GM23338 (cell line): ENCODE data around the gene UNKL. TPM values are rescaled to one million over a fixed set of nuclear protein-coding genes. Genes with fewer than 3 reads are reported as not detected.

Experiments used
- ATAC-seq: fragments of 200-7000 bp; cut with Tn5 transposase; 3 replicates; pipeline ENCODE4 v1.9.1; 2020
- DNase-seq: peaks from one replicate; pipeline ENCODE4 v3.0.0-alpha.2; 2015; ENCODE audit warnings: low spot score
- H2AFZ ChIP-seq: fragments of 200-600 bp; sonication (generic); 2 replicates; pipeline ENCODE4 v1.8.0; 2016; ENCODE audit warnings: antibody characterized with exemption, mild to moderate bottlenecking, moderate library complexity
- H3F3A ChIP-seq: fragments of 200-600 bp; sonication (generic); replicated peaks from 2 replicates; pipeline ENCODE4 v1.8.0; 2017; ENCODE audit warnings: antibody characterized with exemption, mixed run types, low read depth
- H3K27ac ChIP-seq: fragments of 200-600 bp; sonication (generic); 2 replicates; pipeline ENCODE4 v1.6.1; 2016; ENCODE audit warnings: low read depth
- H3K27me3 ChIP-seq: fragments of 200-600 bp; sonication (generic); 2 replicates; pipeline ENCODE4 v1.8.0; 2016; ENCODE audit warnings: mild to moderate bottlenecking, mixed run types, moderate library complexity; ENCODE audit not compliant: insufficient read depth
- H3K36me3 ChIP-seq: fragments of 200-600 bp; sonication (generic); 2 replicates; pipeline ENCODE4 v1.8.0; 2016; ENCODE audit warnings: mild to moderate bottlenecking; ENCODE audit not compliant: insufficient read depth
- H3K4me1 ChIP-seq: fragments of 200-600 bp; sonication (generic); 2 replicates; pipeline ENCODE4 v1.8.0; 2016; ENCODE audit warnings: mild to moderate bottlenecking, moderate library complexity; ENCODE audit not compliant: insufficient read depth
- H3K4me2 ChIP-seq: fragments of 200-600 bp; sonication (generic); 2 replicates; pipeline ENCODE4 v1.7.1; 2017; ENCODE audit warnings: mixed run types
- H3K4me3 ChIP-seq: fragments of 200-600 bp; sonication (generic); 2 replicates; pipeline ENCODE4 v1.6.1; 2016; ENCODE audit warnings: mixed run types
- H3K79me2 ChIP-seq: fragments of 200-600 bp; sonication (generic); replicated peaks from 2 replicates; pipeline ENCODE4 v1.8.0; 2017; ENCODE audit warnings: mild to moderate bottlenecking; ENCODE audit not compliant: insufficient read depth
- H3K9me2 ChIP-seq: fragments of 200-600 bp; sonication (generic); 2 replicates; pipeline ENCODE4 v1.8.0; 2017; ENCODE audit not compliant: insufficient read depth
- H4K20me1 ChIP-seq: fragments of 200-600 bp; sonication (generic); replicated peaks from 2 replicates; pipeline ENCODE4 v1.8.0; 2017; ENCODE audit warnings: mild to moderate bottlenecking; ENCODE audit not compliant: insufficient read depth
- H3K27ac Mint-ChIP-seq: 2 replicates; pipeline ENCODE4 v1.8.0; 2020; ENCODE audit warnings: inconsistent platforms, mild to moderate bottlenecking, moderate library complexity, mixed read lengths
- H3K27me3 Mint-ChIP-seq: 3 replicates; pipeline ENCODE4 v1.8.0; 2022; ENCODE audit warnings: low read depth, mild to moderate bottlenecking, moderate library complexity, mixed read lengths, inconsistent platforms; ENCODE audit not compliant: insufficient read depth, poor library complexity
- H3K36me3 Mint-ChIP-seq: 3 replicates; pipeline ENCODE4 v1.8.0; 2021; ENCODE audit warnings: low read depth, mild to moderate bottlenecking, inconsistent platforms, moderate library complexity, mixed read lengths
- H3K4me1 Mint-ChIP-seq: 3 replicates; pipeline ENCODE4 v1.8.0; 2020; ENCODE audit warnings: mild to moderate bottlenecking, inconsistent platforms, mixed read lengths
- H3K4me3 Mint-ChIP-seq: 3 replicates; pipeline ENCODE4 v1.8.0; 2021; ENCODE audit warnings: moderate library complexity, mild to moderate bottlenecking, inconsistent platforms, mixed read lengths
- H3K9me3 Mint-ChIP-seq: 3 replicates; pipeline ENCODE4 v1.8.0; 2020; ENCODE audit warnings: moderate library complexity, mild to moderate bottlenecking, inconsistent platforms, mixed read lengths
- CREB1 ChIP-seq: fragments of 250-450 bp; sonication (Bioruptor Pico); IDR thresholded peaks from 2 replicates; pipeline ENCODE4 v1.5.0; 2020; ENCODE audit warnings: low read depth, mild to moderate bottlenecking, moderate library complexity
- EZH2 ChIP-seq: fragments of 200-600 bp; sonication (generic); IDR thresholded peaks from one replicate; pipeline ENCODE4 v1.8.0; 2017; ENCODE audit warnings: antibody characterized with exemption, mild to moderate bottlenecking, low read depth; ENCODE audit not compliant: unreplicated experiment
- EZH2phosphoT487 ChIP-seq: fragments of 200-600 bp; sonication (generic); IDR thresholded peaks from one replicate; pipeline ENCODE4 v1.8.1; 2018; ENCODE audit warnings: antibody characterized with exemption; ENCODE audit not compliant: unreplicated experiment
- JUNB ChIP-seq: IDR thresholded peaks from one replicate; pipeline ENCODE4 v1.6.1; 2016; ENCODE audit warnings: antibody characterized with exemption; ENCODE audit not compliant: unreplicated experiment
- NANOG ChIP-seq: IDR thresholded peaks from 2 replicates; pipeline ENCODE4 v1.6.1; 2016; ENCODE audit warnings: antibody characterized with exemption, borderline replicate concordance
- POLR2AphosphoS5 ChIP-seq: IDR thresholded peaks from 2 replicates; pipeline ENCODE4 v1.6.1; 2016; ENCODE audit warnings: antibody characterized with exemption, low read depth
- STAT1 ChIP-seq: IDR thresholded peaks from one replicate; pipeline ENCODE4 v1.6.1; 2016; ENCODE audit warnings: antibody characterized with exemption; ENCODE audit not compliant: unreplicated experiment
- ZNF114 ChIP-seq: fragments of 250-450 bp; sonication (Bioruptor Pico); IDR thresholded peaks from 2 replicates; pipeline ENCODE4 v1.5.0; 2020; ENCODE audit warnings: mild to moderate bottlenecking, moderate library complexity
- ZNF331 ChIP-seq: fragments of 250-450 bp; sonication (Bioruptor Pico); IDR thresholded peaks from 2 replicates; pipeline ENCODE4 v1.5.0; 2020; ENCODE audit warnings: low read depth, mild to moderate bottlenecking, moderate library complexity
- polyA plus RNA-seq: library from polyadenylated mRNA; unstranded; fragments of >200 nt; fragmentation: Nextera tagmentation; extraction: Ambion mirVana; gene quantifications from 2 replicates; pipeline ENCODE4 v1.2.1, GENCODE V29; 2016
- total RNA-seq: library from RNA; depleted of rRNA; stranded (reverse); fragments of >200 nt; shearing (Covaris generic); gene quantifications from 2 replicates; pipeline ENCODE4 v1.2.3, GENCODE V29; 2014
- TF ChIP-seq, protein P1 (sequence below), 2 experiments: fragments of 200-600 bp in 1 of 2; sonication (generic) in 1 of 2; conservative IDR thresholded peaks; 2 replicates each; pipeline versions ENCODE4 v1.5.1 to v1.6.1; 2016 to 2017; ENCODE audit warnings: antibody characterized with exemption in 2 of 2, low read depth in 2 of 2, mild to moderate bottlenecking in 2 of 2, moderate library complexity in 1 of 2
- TF ChIP-seq, protein P2 (sequence below): IDR thresholded peaks from 2 replicates; pipeline ENCODE4 v1.6.1; 2016; ENCODE audit warnings: antibody characterized with exemption
- TF ChIP-seq, protein P3 (sequence below): IDR thresholded peaks from one replicate; pipeline ENCODE4 v1.6.1; 2018; ENCODE audit warnings: antibody characterized with exemption; ENCODE audit not compliant: unreplicated experiment
- TF ChIP-seq, protein P4 (sequence below): fragments of 250-450 bp; sonication (Bioruptor Pico); IDR thresholded peaks from 2 replicates; pipeline ENCODE4 v1.5.0; 2020; ENCODE audit warnings: mild to moderate bottlenecking, moderate library complexity

UNKL gene
- total and polyA plus RNA-seq, 2 experiments from 2014 or later = 16.7 to 28.7 TPM

DNA sequence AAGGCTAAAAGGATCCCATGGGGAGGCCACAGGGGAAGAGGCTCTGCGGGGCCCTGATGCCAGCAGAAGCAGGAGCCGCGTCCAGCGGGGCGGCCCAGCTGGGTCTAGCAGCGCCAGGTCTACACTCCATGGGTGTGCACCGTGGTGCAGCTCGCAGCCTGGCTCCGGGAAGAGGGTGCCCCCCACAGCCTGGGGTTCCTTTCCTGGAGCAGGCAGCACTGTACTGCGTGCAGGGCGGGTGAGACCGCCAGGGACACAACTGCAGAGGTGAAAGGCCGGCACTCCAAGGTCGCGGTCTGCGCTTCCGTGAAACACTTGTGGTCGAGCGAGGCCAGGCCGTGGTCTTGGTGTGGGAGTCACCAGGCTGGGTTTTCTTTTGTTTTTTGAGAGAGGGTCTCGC lies 36.3 kb upstream of the UNKL start:
- H3K4me1 Mint-ChIP-seq = no peaks in the 10 kb centered on the region

More for the DNA sequence above, 36.3 kb upstream of the UNKL start:
- DNase-seq (no peak), ATAC-seq (no peak)
- Histone ChIP-seq H3K4me3 (no peak overlapping the region), H4K20me1 (no peaks in the 10 kb centered on the region), H3K27ac (no peak overlapping the region), H3K79me2 (no peaks in the 10 kb centered on the region), H3F3A (no peaks in the 10 kb centered on the region), H3K9me2 (no peaks in the 10 kb centered on the region), H3K27me3 (no peaks in the 10 kb centered on the region), H3K4me2 (no peak overlapping the region), H3K36me3 (no peaks in the 10 kb centered on the region), H2AFZ (no peak overlapping the region), H3K4me1 (no peaks in the 10 kb centered on the region)
- Mint-ChIP-seq H3K4me3 (no peak overlapping the region), H3K9me3 (no peaks in the 10 kb centered on the region), H3K27me3 (peaks cover 9% of the 10 kb centered on the region), H3K27ac (no peak overlapping the region), H3K36me3 (peaks cover 12% of the 10 kb centered on the region)
- TF ChIP-seq EZH2phosphoT487 (no peak), STAT1 (no peak), JUNB (no peak), ZNF331 (CRISPR knock-in tag) (no peak), POLR2AphosphoS5 (no peak), EZH2 (no peak), ZNF114 (CRISPR knock-in tag) (no peak), CREB1 (no peak), NANOG (no peak)
- TF ChIP-seq, protein P1, sequence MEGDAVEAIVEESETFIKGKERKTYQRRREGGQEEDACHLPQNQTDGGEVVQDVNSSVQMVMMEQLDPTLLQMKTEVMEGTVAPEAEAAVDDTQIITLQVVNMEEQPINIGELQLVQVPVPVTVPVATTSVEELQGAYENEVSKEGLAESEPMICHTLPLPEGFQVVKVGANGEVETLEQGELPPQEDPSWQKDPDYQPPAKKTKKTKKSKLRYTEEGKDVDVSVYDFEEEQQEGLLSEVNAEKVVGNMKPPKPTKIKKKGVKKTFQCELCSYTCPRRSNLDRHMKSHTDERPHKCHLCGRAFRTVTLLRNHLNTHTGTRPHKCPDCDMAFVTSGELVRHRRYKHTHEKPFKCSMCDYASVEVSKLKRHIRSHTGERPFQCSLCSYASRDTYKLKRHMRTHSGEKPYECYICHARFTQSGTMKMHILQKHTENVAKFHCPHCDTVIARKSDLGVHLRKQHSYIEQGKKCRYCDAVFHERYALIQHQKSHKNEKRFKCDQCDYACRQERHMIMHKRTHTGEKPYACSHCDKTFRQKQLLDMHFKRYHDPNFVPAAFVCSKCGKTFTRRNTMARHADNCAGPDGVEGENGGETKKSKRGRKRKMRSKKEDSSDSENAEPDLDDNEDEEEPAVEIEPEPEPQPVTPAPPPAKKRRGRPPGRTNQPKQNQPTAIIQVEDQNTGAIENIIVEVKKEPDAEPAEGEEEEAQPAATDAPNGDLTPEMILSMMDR (conservative IDR thresholded peaks at IDR 0.05; ENCODE audit: low read depth in 2 of 2) = no peak
- TF ChIP-seq, protein P2, sequence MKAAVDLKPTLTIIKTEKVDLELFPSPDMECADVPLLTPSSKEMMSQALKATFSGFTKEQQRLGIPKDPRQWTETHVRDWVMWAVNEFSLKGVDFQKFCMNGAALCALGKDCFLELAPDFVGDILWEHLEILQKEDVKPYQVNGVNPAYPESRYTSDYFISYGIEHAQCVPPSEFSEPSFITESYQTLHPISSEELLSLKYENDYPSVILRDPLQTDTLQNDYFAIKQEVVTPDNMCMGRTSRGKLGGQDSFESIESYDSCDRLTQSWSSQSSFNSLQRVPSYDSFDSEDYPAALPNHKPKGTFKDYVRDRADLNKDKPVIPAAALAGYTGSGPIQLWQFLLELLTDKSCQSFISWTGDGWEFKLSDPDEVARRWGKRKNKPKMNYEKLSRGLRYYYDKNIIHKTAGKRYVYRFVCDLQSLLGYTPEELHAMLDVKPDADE = no peak
- TF ChIP-seq, protein P3, sequence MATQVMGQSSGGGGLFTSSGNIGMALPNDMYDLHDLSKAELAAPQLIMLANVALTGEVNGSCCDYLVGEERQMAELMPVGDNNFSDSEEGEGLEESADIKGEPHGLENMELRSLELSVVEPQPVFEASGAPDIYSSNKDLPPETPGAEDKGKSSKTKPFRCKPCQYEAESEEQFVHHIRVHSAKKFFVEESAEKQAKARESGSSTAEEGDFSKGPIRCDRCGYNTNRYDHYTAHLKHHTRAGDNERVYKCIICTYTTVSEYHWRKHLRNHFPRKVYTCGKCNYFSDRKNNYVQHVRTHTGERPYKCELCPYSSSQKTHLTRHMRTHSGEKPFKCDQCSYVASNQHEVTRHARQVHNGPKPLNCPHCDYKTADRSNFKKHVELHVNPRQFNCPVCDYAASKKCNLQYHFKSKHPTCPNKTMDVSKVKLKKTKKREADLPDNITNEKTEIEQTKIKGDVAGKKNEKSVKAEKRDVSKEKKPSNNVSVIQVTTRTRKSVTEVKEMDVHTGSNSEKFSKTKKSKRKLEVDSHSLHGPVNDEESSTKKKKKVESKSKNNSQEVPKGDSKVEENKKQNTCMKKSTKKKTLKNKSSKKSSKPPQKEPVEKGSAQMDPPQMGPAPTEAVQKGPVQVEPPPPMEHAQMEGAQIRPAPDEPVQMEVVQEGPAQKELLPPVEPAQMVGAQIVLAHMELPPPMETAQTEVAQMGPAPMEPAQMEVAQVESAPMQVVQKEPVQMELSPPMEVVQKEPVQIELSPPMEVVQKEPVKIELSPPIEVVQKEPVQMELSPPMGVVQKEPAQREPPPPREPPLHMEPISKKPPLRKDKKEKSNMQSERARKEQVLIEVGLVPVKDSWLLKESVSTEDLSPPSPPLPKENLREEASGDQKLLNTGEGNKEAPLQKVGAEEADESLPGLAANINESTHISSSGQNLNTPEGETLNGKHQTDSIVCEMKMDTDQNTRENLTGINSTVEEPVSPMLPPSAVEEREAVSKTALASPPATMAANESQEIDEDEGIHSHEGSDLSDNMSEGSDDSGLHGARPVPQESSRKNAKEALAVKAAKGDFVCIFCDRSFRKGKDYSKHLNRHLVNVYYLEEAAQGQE = no peak
- TF ChIP-seq, protein P4, sequence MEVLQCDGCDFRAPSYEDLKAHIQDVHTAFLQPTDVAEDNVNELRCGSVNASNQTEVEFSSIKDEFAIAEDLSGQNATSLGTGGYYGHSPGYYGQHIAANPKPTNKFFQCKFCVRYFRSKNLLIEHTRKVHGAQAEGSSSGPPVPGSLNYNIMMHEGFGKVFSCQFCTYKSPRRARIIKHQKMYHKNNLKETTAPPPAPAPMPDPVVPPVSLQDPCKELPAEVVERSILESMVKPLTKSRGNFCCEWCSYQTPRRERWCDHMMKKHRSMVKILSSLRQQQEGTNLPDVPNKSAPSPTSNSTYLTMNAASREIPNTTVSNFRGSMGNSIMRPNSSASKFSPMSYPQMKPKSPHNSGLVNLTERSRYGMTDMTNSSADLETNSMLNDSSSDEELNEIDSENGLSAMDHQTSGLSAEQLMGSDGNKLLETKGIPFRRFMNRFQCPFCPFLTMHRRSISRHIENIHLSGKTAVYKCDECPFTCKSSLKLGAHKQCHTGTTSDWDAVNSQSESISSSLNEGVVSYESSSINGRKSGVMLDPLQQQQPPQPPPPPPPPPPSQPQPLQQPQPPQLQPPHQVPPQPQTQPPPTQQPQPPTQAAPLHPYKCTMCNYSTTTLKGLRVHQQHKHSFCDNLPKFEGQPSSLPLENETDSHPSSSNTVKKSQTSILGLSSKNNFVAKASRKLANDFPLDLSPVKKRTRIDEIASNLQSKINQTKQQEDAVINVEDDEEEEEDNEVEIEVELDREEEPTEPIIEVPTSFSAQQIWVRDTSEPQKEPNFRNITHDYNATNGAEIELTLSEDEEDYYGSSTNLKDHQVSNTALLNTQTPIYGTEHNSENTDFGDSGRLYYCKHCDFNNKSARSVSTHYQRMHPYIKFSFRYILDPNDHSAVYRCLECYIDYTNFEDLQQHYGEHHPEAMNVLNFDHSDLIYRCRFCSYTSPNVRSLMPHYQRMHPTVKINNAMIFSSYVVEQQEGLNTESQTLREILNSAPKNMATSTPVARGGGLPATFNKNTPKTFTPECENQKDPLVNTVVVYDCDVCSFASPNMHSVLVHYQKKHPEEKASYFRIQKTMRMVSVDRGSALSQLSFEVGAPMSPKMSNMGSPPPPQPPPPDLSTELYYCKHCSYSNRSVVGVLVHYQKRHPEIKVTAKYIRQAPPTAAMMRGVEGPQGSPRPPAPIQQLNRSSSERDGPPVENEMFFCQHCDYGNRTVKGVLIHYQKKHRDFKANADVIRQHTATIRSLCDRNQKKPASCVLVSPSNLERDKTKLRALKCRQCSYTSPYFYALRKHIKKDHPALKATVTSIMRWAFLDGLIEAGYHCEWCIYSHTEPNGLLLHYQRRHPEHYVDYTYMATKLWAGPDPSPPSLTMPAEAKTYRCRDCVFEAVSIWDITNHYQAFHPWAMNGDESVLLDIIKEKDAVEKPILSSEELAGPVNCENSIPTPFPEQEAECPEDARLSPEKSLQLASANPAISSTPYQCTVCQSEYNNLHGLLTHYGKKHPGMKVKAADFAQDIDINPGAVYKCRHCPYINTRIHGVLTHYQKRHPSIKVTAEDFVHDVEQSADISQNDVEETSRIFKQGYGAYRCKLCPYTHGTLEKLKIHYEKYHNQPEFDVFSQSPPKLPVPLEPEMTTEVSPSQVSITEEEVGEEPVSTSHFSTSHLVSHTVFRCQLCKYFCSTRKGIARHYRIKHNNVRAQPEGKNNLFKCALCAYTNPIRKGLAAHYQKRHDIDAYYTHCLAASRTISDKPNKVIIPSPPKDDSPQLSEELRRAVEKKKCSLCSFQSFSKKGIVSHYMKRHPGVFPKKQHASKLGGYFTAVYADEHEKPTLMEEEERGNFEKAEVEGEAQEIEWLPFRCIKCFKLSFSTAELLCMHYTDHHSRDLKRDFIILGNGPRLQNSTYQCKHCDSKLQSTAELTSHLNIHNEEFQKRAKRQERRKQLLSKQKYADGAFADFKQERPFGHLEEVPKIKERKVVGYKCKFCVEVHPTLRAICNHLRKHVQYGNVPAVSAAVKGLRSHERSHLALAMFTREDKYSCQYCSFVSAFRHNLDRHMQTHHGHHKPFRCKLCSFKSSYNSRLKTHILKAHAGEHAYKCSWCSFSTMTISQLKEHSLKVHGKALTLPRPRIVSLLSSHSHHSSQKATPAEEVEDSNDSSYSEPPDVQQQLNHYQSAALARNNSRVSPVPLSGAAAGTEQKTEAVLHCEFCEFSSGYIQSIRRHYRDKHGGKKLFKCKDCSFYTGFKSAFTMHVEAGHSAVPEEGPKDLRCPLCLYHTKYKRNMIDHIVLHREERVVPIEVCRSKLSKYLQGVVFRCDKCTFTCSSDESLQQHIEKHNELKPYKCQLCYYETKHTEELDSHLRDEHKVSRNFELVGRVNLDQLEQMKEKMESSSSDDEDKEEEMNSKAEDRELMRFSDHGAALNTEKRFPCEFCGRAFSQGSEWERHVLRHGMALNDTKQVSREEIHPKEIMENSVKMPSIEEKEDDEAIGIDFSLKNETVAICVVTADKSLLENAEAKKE (CRISPR knock-in tag) = no peak
